ENCODE results near the gene CPZ.

DNA sequence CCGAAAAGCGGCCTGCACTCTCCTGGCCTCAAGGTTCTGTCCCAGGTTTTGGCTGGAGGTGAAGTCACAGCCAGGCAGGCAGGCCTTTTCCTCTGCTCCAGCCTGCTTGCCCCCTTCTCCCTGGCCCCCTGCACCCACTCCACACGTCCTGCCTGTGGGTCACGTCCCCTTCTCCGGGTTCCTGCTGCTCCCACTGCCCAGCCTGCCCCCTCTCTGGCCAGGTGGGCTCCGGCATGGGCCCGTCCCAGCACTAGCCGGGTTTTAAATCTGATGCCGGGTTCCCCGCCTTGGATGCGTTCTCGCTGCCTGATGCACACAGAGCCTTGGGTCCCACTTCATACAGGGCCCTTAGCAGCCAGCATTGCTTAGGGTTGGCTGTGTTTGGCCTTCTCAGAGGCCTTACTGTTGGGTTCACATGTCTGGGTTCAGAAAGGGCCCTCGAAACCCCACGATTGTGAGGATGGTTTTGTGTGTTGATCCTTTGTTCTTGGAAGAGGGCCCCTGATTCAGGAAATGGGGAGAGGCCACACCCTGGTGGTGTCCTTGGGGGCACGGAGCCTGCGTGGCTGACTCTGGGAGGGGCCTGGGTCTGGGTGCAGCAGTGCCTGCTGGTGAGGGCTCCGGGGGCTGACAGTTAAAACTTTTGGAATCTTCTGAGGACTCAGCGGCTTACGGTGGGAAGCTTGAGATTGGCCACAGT lies 6.0 kb downstream of the CPZ start:
- TF ChIP-seq, protein P1, sequence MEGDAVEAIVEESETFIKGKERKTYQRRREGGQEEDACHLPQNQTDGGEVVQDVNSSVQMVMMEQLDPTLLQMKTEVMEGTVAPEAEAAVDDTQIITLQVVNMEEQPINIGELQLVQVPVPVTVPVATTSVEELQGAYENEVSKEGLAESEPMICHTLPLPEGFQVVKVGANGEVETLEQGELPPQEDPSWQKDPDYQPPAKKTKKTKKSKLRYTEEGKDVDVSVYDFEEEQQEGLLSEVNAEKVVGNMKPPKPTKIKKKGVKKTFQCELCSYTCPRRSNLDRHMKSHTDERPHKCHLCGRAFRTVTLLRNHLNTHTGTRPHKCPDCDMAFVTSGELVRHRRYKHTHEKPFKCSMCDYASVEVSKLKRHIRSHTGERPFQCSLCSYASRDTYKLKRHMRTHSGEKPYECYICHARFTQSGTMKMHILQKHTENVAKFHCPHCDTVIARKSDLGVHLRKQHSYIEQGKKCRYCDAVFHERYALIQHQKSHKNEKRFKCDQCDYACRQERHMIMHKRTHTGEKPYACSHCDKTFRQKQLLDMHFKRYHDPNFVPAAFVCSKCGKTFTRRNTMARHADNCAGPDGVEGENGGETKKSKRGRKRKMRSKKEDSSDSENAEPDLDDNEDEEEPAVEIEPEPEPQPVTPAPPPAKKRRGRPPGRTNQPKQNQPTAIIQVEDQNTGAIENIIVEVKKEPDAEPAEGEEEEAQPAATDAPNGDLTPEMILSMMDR (conservative IDR thresholded peaks at IDR 0.05; ENCODE audit: low read depth, low read length), result no peak
- TF ChIP-seq POLR2A (IDR thresholded peaks at IDR 0.05; ENCODE audit: low read depth, low read length) (no peak), ELK1 (IDR thresholded peaks at IDR 0.05; ENCODE audit: borderline replicate concordance, low read depth, low read length) (no peak), USF2 (IDR thresholded peaks at IDR 0.05; ENCODE audit: low read depth, low read length) (no peak), SMC3 (IDR thresholded peaks at IDR 0.05; ENCODE audit: low read depth, low read length) (no peak), FOS (IDR thresholded peaks at IDR 0.05; ENCODE audit: low read depth, low read length) (no peak), MXI1 (IDR thresholded peaks at IDR 0.05; ENCODE audit: borderline replicate concordance, low read depth, low read length) (no peak), MAFK (IDR thresholded peaks at IDR 0.05; ENCODE audit: low read depth, low read length) (no peak), MAZ (IDR thresholded peaks at IDR 0.05; ENCODE audit: borderline replicate concordance, low read depth, low read length) (no peak), RCOR1 (IDR thresholded peaks at IDR 0.05; ENCODE audit: insufficient replicate concordance, low read length) (no peak)
